T-helper 1 cell treated with Interleukin-12 subunit alpha and Interleukin-12 subunit beta and Interleukin-4 antibody, amounts not matched to agents 30 μg/mL and 1 μg/mL, for 36 hours (primary cell): ENCODE measurements around the gene FBXO7.

Experiments used
- H3K27ac Mint-ChIP-seq: one replicate; pipeline ENCODE4 v1.8.0; 2021; ENCODE audit warnings: mild to moderate bottlenecking, mixed read lengths
- H3K27me3 Mint-ChIP-seq: one replicate; pipeline ENCODE4 v1.8.0; 2021; ENCODE audit warnings: low read depth, mixed read lengths
- H3K36me3 Mint-ChIP-seq: one replicate; pipeline ENCODE4 v1.8.0; 2021; ENCODE audit warnings: low read depth, mixed read lengths
- H3K4me1 Mint-ChIP-seq: one replicate; pipeline ENCODE4 v1.8.0; 2021; ENCODE audit warnings: low read depth, mixed read lengths
- H3K4me3 Mint-ChIP-seq: one replicate; pipeline ENCODE4 v1.8.0; 2021; ENCODE audit warnings: mild to moderate bottlenecking, moderate library complexity, mixed read lengths
- H3K9me3 Mint-ChIP-seq: one replicate; pipeline ENCODE4 v1.8.0; 2021; ENCODE audit warnings: mixed read lengths

Gene FBXO7

GRCh38 chr22:32545801-32546200, 71.2 kb downstream of the FBXO7 start:
- H3K4me1 Mint-ChIP-seq, result no peaks in the 10 kb centered on the region
- H3K36me3 Mint-ChIP-seq, result no peaks in the 10 kb centered on the region
- H3K27ac Mint-ChIP-seq, result no peak overlapping the region
- H3K4me3 Mint-ChIP-seq, result no peak overlapping the region
- H3K9me3 Mint-ChIP-seq, result no peaks in the 10 kb centered on the region
- H3K27me3 Mint-ChIP-seq, result peaks cover 4% of the 10 kb centered on the region

GRCh38 chr22:32546496-32546895, 71.9 kb downstream of the FBXO7 start:
- no peaks in the 10 kb centered on the region for H3K4me1 Mint-ChIP-seq
- no peak overlapping the region for H3K27ac Mint-ChIP-seq
- no peak overlapping the region for H3K4me3 Mint-ChIP-seq
- no peaks in the 10 kb centered on the region for H3K36me3 Mint-ChIP-seq
- no peaks in the 10 kb centered on the region for H3K9me3 Mint-ChIP-seq
- peaks cover 4% of the 10 kb centered on the region for H3K27me3 Mint-ChIP-seq

GRCh38 chr22:32546935-32547334, 72.3 kb downstream of the FBXO7 start:
- Mint-ChIP-seq H3K4me3 (no peak overlapping the region), H3K27ac (no peak overlapping the region), H3K9me3 (no peaks in the 10 kb centered on the region), H3K36me3 (no peaks in the 10 kb centered on the region), H3K27me3 (peaks cover 4% of the 10 kb centered on the region), H3K4me1 (no peaks in the 10 kb centered on the region)

- no peak overlapping the region for H3K4me3 Mint-ChIP-seq
- no peak overlapping the region for H3K27ac Mint-ChIP-seq
- H3K36me3 Mint-ChIP-seq, result no peaks in the 10 kb centered on the region
These were observed 73.4 kb downstream of the FBXO7 start for GRCh38 chr22:32548039-32548438.

More at GRCh38 chr22:32548039-32548438, 73.4 kb downstream of the FBXO7 start:
- Mint-ChIP-seq H3K9me3 (no peaks in the 10 kb centered on the region), H3K4me1 (no peaks in the 10 kb centered on the region), H3K27me3 (peaks cover 4% of the 10 kb centered on the region)
